NCI-H1417 (cell line): ENCODE measurements around the gene TSNAXIP1.
A peak's percentile ranks its signal among the peaks of the same experiment; 100 is the strongest.

Source experiments
- DNase-seq, 3 experiments: peaks; one replicate each; lab custom pipeline; 2025; lab: John Stamatoyannopoulos, UW

TSNAXIP1 gene

GRCh38 chr16:67782567-67783352, 23.9 kb upstream of the TSNAXIP1 start:
- peak; percentile 32 to 72 (median 71) for DNase-seq

- DNase-seq = peak; percentile 21 to 72 (median 70)
Measured at GRCh38 chr16:67783353-67783725, 23.4 kb upstream of the TSNAXIP1 start.

- peak in 1 of 3 experiments; percentile 9 for DNase-seq
Measured at GRCh38 chr16:67786491-67786890, 20.2 kb upstream of the TSNAXIP1 start.

- no peak for DNase-seq
Measured at GRCh38 chr16:67790071-67790470, 16.6 kb upstream of the TSNAXIP1 start.

- no peak for DNase-seq
Measured at GRCh38 chr16:67796099-67796718, 10.5 kb upstream of the TSNAXIP1 start.

- no peak for DNase-seq
Measured at GRCh38 chr16:67800338-67800926, 6.3 kb upstream of the TSNAXIP1 start.

- DNase-seq = no peak
Measured at GRCh38 chr16:67801241-67801640, 5.4 kb upstream of the TSNAXIP1 start.

GRCh38 chr16:67801883-67802282, 4.8 kb upstream of the TSNAXIP1 start:
- no peak for DNase-seq

- no peak for DNase-seq
Measured at GRCh38 chr16:67803894-67804293, 2.8 kb upstream of the TSNAXIP1 start.

- no peak for DNase-seq
Measured at GRCh38 chr16:67804853-67805542, 1.7 kb upstream of the TSNAXIP1 start.

GRCh38 chr16:67805718-67806427, 816 bp upstream of the TSNAXIP1 start:
- DNase-seq = peak in 1 of 3 experiments; percentile 62

GRCh38 chr16:67807148-67807682, 526 bp downstream of the TSNAXIP1 start:
- peak in 1 of 3 experiments; percentile 37 for DNase-seq

GRCh38 chr16:67811899-67812298, 5.2 kb downstream of the TSNAXIP1 start:
- DNase-seq = no peak

GRCh38 chr16:67814567-67814966, 7.9 kb downstream of the TSNAXIP1 start:
- DNase-seq = no peak

GRCh38 chr16:67820608-67821259, 14.0 kb downstream of the TSNAXIP1 start:
- DNase-seq = no peak

GRCh38 chr16:67822511-67822910, 15.8 kb downstream of the TSNAXIP1 start:
- no peak for DNase-seq

GRCh38 chr16:67825119-67825518, 18.4 kb downstream of the TSNAXIP1 start:
- DNase-seq = no peak

GRCh38 chr16:67825906-67826305, 19.2 kb downstream of the TSNAXIP1 start:
- no peak for DNase-seq

- no peak for DNase-seq
Measured at GRCh38 chr16:67828651-67829050, 22.0 kb downstream of the TSNAXIP1 start.

GRCh38 chr16:67833030-67833414, 26.3 kb downstream of the TSNAXIP1 start:
- DNase-seq = no peak
